Astrocyte of the spinal cord (primary cell): Measurements from ENCODE around the gene KDM4C.

ENCODE experiments used
- DNase-seq: peaks from one replicate; pipeline ENCODE4 v3.0.0; 2011; ENCODE audit warnings: low read depth, low spot score
- H3K4me3 ChIP-seq: 2 replicates; pipeline ENCODE4 v1.5.1; 2011; ENCODE audit warnings: low read depth, mild to moderate bottlenecking, low read length, moderate library complexity
- CTCF ChIP-seq: IDR thresholded peaks from 2 replicates; pipeline ENCODE4 v1.5.1; 2012; ENCODE audit warnings: low read depth, mild to moderate bottlenecking, low read length, inconsistent platforms
- in situ Hi-C: cut with HindIII; loops from 2 replicates; pipeline ENCODE4 v1.10.0; 2017; ENCODE audit warnings: low sequenced_read_pairs

The KDM4C gene

GRCh38 chr9:6922124-6922676 lies 164.4 kb downstream of the KDM4C start:
- in situ Hi-C loops = no loop called here
- H3K4me3 ChIP-seq = no peak overlapping the region
- DNase-seq = no peak
- no peak for TF ChIP-seq CTCF

GRCh38 chr9:6922680-6923079 lies 164.9 kb downstream of the KDM4C start:
- in situ Hi-C loops = no loop called here
- no peak overlapping the region for H3K4me3 ChIP-seq
- no peak for DNase-seq

GRCh38 chr9:6923086-6923485 lies 165.3 kb downstream of the KDM4C start:
- DNase-seq = no peak
- no peak for TF ChIP-seq CTCF
- in situ Hi-C loops = no loop called here
- no peak overlapping the region for H3K4me3 ChIP-seq

More at GRCh38 chr9:6922680-6923079, 164.9 kb downstream of the KDM4C start:
- TF ChIP-seq CTCF = no peak

- H3K4me3 ChIP-seq = no peak overlapping the region
- in situ Hi-C loops = no loop called here
- no peak for DNase-seq
- TF ChIP-seq CTCF = no peak
These were observed 166.4 kb downstream of the KDM4C start for GRCh38 chr9:6924149-6924548.

- H3K4me3 ChIP-seq = no peak overlapping the region
- no peak for TF ChIP-seq CTCF
- DNase-seq = no peak
- in situ Hi-C loops = no loop called here
These were observed 167.3 kb downstream of the KDM4C start for GRCh38 chr9:6924988-6925563.

GRCh38 chr9:6925836-6926235 lies 168.1 kb downstream of the KDM4C start:
- in situ Hi-C loops = no loop called here
- no peak overlapping the region for H3K4me3 ChIP-seq
- DNase-seq = no peak
- no peak for TF ChIP-seq CTCF
